K562 (cell line): ENCODE results near the gene ARL10.

Experiments
- ARID4B ChIP-seq: sonication (generic); formaldehyde crosslinking; IDR thresholded peaks from 2 replicates; pipeline ENCODE4 v1.8.0; 2022; ENCODE audit warnings: mild to moderate bottlenecking, missing genetic modification reagents
- CTCF ChIP-seq, 3 experiments: IDR thresholded peaks in 2 of 3; conservative IDR thresholded peaks in 1 of 3; 2 replicates each; pipeline ENCODE4 v1.5.1; 2011 to 2012; ENCODE audit warnings: low read length in 3 of 3, mild to moderate bottlenecking in 3 of 3, control low read depth in 2 of 3, improper control_type of control experiment in 1 of 3, inconsistent platforms in 1 of 3, low read depth in 1 of 3, mixed read lengths in 1 of 3, moderate library complexity in 1 of 3; ENCODE audit not compliant: insufficient read depth in 2 of 3
- EZH2 ChIP-seq: IDR thresholded peaks from 2 replicates; pipeline ENCODE4 v1.6.1; 2012; ENCODE audit warnings: low read depth, mild to moderate bottlenecking, inconsistent platforms, low read length, borderline replicate concordance
- GTF3C2 ChIP-seq: IDR thresholded peaks from 3 replicates; pipeline ENCODE4 v1.6.1; 2011; ENCODE audit warnings: borderline replicate concordance, mild to moderate bottlenecking, moderate library complexity; ENCODE audit not compliant: insufficient read length; ENCODE audit errors: extremely low read depth
- MLLT1 ChIP-seq, 2 experiments: fragments of 450-650 bp; IDR thresholded peaks; 2 replicates each; pipeline ENCODE4 v1.6.1; 2016
- MTF1 ChIP-seq: fragments of 250-450 bp; sonication (Bioruptor Pico); IDR thresholded peaks from 2 replicates; pipeline ENCODE4 v1.9.0; 2021; ENCODE audit warnings: moderate library complexity, mild to moderate bottlenecking, inconsistent platforms, borderline replicate concordance
- SRF ChIP-seq, 2 experiments: fragments of 250-450, 450-650 bp in 1 of 2; sonication (Bioruptor Pico) in 1 of 2; sonication (generic) in 1 of 2; formaldehyde crosslinking; IDR thresholded peaks; 2 replicates each; pipeline versions ENCODE4 v1.5.0 to v1.5.1; 2020 to 2022; ENCODE audit warnings: mild to moderate bottlenecking in 1 of 2, missing genetic modification reagents in 1 of 2

- TF ChIP-seq ARID4B (CRISPR knock-in tag) (no peak), MLLT1 (IDR thresholded peaks at IDR 0.05) (no peak), EZH2 (no peak), CTCF (IDR thresholded peaks at IDR 0.05 in 2 of 3, conservative IDR thresholded peaks at IDR 0.05 in 1 of 3; ENCODE audit: insufficient read depth in 2 of 3, low read depth in 1 of 3, low read length in 3 of 3) (no peak), GTF3C2 (no peak), SRF (CRISPR knock-in tag; IDR thresholded peaks at IDR 0.05) (no peak), MTF1 (CRISPR knock-in tag) (no peak)
Measured at GRCh38 chr5:176412517-176413254, 47.4 kb downstream of the ARL10 start.
